Upper lobe of left lung (tissue), 6 donors: ENCODE measurements around the gene LOX. TPM values are rescaled to one million over a fixed set of nuclear protein-coding genes. Genes with fewer than 3 reads are reported as not detected.

ENCODE experiments used
- ATAC-seq, 2 donors: fragments of 200-7000 bp; cut with Tn5 transposase; one replicate each; pipeline ENCODE4 v1.9.1; 2022; ENCODE audit warnings: mild to moderate bottlenecking in 2 of 2, moderate library complexity in 2 of 2; ENCODE audit not compliant: low FRiP score in 2 of 2
- DNase-seq, 2 donors: peaks; one replicate each; pipeline ENCODE4 v3.0.0-alpha.2; 2019 to 2020
- H3K27ac ChIP-seq, 4 donors: fragments of 200-600 bp; sonication (generic); one replicate each; pipeline ENCODE4 v1.5.1; 2016 to 2019
- H3K27me3 ChIP-seq, 4 donors: fragments of 200-600 bp; sonication (generic); one replicate each; pipeline ENCODE4 v1.5.1; 2017 to 2019
- H3K36me3 ChIP-seq, 4 donors: fragments of 200-600 bp; sonication (generic); one replicate each; pipeline ENCODE4 v1.5.1; 2016 to 2019
- H3K4me1 ChIP-seq, 4 donors: fragments of 200-600 bp; sonication (generic); one replicate each; pipeline ENCODE4 v1.5.1; 2018 to 2019
- H3K4me3 ChIP-seq, 4 donors: fragments of 200-600 bp; sonication (generic); one replicate each; pipeline ENCODE4 v1.5.1; 2017 to 2019; ENCODE audit warnings: mild to moderate bottlenecking in 2 of 4, moderate library complexity in 1 of 4
- H3K9me3 ChIP-seq, 4 donors: fragments of 200-600 bp; sonication (generic); one replicate each; pipeline ENCODE4 v1.5.1; 2018 to 2019
- EP300 ChIP-seq, 4 donors: sonication (generic); formaldehyde crosslinking; IDR thresholded peaks; one replicate each; pipeline ENCODE4 v1.5.1; 2017; ENCODE audit warnings: antibody characterized with exemption in 4 of 4, control low read depth in 2 of 4
- POLR2A ChIP-seq, 4 donors: fragments of 450-650 bp; IDR thresholded peaks; one replicate each; pipeline ENCODE4 v1.5.1; 2016 to 2017; ENCODE audit warnings: antibody characterized with exemption in 4 of 4, mild to moderate bottlenecking in 2 of 4
- POLR2AphosphoS5 ChIP-seq, 2 donors: sonication (generic); formaldehyde crosslinking; IDR thresholded peaks; one replicate each; pipeline ENCODE4 v1.5.1; 2017; ENCODE audit warnings: antibody characterized with exemption in 2 of 2
- WGBS, 2 donors: methylation state at CpG; one replicate each; pipeline ENCODE4 v1.1.5; 2017 to 2018; 5-methylcytosine and 5-hydroxymethylcytosine counted together
- total RNA-seq, 6 donors: library from RNA; depleted of rRNA in 4 of 6; stranded (reverse); fragments of >200 nt in 4 of 6; gene quantifications; one replicate each; pipeline versions ENCODE4 v1.1.0 to v1.2.1, GENCODE V29; 2016 to 2021
- TF ChIP-seq, protein P1 (sequence below), 6 experiments: fragments of 450-650 bp in 4 of 6; fragments of 200-600 bp in 2 of 6; sonication (generic) in 2 of 6; IDR thresholded peaks; one replicate each; pipeline ENCODE4 v1.5.1; 2016 to 2019; ENCODE audit warnings: antibody characterized with exemption in 6 of 6
- donor health status: DM: no; HTN: no; CAD: no; lungs with moderate emphysema.
- donor health status: DM: no; HTN: yes; CAD: no; lungs with severe emphysema.

LOX gene
- total RNA-seq, 6 donors from 2014 or later: 5.2 to 48.7 (median 23.9) TPM

DNA sequence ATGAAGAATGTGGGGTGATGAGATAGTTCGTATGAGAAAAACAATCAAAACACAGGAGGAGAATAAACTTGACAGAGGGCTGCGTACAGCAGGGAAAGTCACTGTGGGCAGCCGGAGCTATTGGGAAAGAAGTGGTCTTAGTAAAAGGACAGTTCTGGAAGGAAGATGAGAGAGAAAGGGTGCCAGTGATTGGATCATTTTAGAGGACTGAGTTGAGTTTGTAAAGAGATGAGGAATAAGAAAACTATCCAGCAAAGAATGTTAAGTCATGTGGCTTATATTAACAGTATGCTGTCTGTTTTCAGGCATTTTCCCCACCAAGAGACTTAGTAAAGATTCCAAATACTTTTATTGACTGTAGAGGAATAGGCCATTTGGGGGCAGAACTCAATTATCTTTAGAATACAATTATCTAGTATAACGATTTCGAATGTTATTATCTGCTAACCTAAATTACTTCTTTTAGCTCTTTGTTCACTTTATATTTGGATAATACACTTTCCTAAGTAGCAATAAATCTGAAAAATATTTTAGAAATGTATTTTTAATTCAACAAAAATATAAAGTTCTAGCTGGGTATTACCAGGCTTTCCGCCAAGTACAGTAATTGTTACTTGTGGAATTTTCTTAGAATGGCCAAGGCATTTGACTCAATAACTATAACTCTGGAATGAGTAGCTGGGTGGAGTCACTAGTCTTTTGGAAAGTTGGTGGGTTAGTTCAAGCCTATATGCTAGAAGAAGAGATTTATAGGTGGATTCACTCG, 15.5 kb upstream of the LOX start:
- ATAC-seq: peak in 1 of 2 donors; percentile 75
- TF ChIP-seq POLR2A (IDR thresholded peaks at IDR 0.05) (no peak), EP300 (IDR thresholded peaks at IDR 0.05) (no peak)
- TF ChIP-seq, protein P1, sequence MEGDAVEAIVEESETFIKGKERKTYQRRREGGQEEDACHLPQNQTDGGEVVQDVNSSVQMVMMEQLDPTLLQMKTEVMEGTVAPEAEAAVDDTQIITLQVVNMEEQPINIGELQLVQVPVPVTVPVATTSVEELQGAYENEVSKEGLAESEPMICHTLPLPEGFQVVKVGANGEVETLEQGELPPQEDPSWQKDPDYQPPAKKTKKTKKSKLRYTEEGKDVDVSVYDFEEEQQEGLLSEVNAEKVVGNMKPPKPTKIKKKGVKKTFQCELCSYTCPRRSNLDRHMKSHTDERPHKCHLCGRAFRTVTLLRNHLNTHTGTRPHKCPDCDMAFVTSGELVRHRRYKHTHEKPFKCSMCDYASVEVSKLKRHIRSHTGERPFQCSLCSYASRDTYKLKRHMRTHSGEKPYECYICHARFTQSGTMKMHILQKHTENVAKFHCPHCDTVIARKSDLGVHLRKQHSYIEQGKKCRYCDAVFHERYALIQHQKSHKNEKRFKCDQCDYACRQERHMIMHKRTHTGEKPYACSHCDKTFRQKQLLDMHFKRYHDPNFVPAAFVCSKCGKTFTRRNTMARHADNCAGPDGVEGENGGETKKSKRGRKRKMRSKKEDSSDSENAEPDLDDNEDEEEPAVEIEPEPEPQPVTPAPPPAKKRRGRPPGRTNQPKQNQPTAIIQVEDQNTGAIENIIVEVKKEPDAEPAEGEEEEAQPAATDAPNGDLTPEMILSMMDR (IDR thresholded peaks at IDR 0.05): no peak
- no peaks in the 10 kb centered on the region for H3K4me1 ChIP-seq
- no peaks in the 10 kb centered on the region for H3K36me3 ChIP-seq
- no peaks in the 10 kb centered on the region for H3K27me3 ChIP-seq
- 89 to 90% methylated on average over 7 of the region's 7 CpGs for WGBS, 2 donors
- DNase-seq: no peak
- H3K27ac ChIP-seq: no peak overlapping the region
- H3K9me3 ChIP-seq: no peaks in the 10 kb centered on the region
- no peak overlapping the region for H3K4me3 ChIP-seq

DNA sequence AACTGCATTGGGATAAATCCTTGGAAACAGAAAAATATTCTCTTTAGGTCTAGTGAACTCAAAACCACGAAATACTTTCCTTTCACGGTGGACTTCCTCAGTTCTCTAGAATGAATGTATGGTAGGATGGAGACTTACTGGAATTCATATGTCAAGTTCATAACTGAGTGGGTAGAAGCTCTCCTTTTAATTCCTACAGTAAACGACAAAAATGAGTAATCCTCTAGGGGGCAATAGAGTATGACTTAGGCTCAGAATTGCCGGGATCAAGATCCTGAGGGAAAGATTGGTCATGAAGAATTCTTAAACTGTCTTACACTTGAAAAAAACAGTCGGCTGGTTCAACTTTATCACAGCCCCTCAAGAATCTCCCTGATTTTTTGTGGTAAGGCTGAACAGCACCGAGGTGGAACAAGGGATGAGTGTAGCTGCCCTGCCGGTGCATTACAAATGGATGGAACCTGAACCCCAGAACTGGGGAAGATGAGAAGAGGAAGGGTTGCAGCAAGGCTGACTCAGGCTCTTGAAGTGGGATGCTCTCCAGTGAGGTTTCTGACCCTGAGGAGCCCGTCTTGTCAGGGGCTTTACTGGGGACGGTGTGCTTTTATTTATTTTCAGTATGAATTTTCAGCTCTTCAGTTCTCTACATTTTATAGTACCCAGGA, 14.0 kb upstream of the LOX start:
- Histone ChIP-seq H3K4me1 (no peaks in the 10 kb centered on the region), H3K27ac (no peak overlapping the region), H3K4me3 (no peak overlapping the region), H3K36me3 (no peaks in the 10 kb centered on the region), H3K27me3 (no peaks in the 10 kb centered on the region), H3K9me3 (no peaks in the 10 kb centered on the region)
- no peak for TF ChIP-seq POLR2A (IDR thresholded peaks at IDR 0.05)
- TF ChIP-seq, protein P1 (IDR thresholded peaks at IDR 0.05): peak in 4 of 6 experiments; percentile 19 to 40 (median 34)
- DNase-seq (no peak), ATAC-seq (peak in 1 of 2 donors; percentile 38)
- WGBS, 2 donors: 55 to 57% methylated on average over 9 of the region's 9 CpGs

DNA sequence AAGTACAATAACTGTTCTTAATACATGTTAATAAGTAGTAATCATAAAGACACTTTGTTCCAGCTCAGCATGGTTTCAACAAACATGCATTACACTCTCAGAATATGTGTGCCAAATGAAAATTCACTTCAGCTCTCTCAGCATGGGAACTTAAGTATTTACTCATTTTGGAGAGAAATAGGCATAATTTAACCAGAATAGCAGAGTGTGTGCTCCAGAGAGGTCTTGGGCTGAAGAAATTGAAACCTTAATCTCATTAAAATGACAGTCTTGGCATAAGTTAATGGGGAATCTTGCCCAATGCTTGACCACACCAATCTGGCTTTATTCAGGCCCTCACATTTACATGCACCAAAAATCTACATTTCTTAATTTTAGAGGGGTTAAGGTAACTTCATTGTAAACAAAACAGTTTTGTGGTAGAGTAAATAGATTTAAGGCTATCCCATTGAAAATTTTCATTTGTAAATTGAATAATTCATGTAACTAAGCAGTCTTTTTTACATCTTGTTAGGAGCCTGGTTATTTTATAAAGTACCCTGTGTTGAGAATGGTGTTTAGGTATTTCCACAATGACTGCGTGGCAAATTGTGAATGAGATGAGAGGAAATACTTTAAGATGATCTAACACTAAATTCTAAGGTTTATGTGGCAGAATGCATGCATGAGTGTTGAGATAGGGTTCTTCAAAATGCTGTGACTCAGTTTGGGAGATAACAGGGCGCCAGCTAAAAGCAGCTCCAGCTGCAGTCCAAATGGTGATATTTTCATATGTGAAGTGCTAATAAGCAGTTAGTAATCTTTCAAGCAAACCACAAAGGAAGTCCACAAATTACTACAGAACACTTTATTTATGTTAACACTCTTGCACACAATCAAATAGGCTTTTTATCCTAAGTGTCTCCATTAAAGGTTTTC, 11.3 kb upstream of the LOX start:
- Histone ChIP-seq H3K4me3 (no peak overlapping the region), H3K36me3 (no peaks in the 10 kb centered on the region), H3K4me1 (no peaks in the 10 kb centered on the region), H3K27ac (no peak overlapping the region), H3K9me3 (no peaks in the 10 kb centered on the region), H3K27me3 (no peaks in the 10 kb centered on the region)
- DNase-seq: no peak
- WGBS, 2 donors: 54 to 70% methylated on average over 2 of the region's 2 CpGs
- TF ChIP-seq POLR2AphosphoS5 (IDR thresholded peaks at IDR 0.05): no peak
- TF ChIP-seq POLR2A (IDR thresholded peaks at IDR 0.05): no peak
- TF ChIP-seq, protein P1 (IDR thresholded peaks at IDR 0.05): no peak
- no peak for TF ChIP-seq EP300 (IDR thresholded peaks at IDR 0.05)
- ATAC-seq: peak in 1 of 2 donors; percentile 71

DNA sequence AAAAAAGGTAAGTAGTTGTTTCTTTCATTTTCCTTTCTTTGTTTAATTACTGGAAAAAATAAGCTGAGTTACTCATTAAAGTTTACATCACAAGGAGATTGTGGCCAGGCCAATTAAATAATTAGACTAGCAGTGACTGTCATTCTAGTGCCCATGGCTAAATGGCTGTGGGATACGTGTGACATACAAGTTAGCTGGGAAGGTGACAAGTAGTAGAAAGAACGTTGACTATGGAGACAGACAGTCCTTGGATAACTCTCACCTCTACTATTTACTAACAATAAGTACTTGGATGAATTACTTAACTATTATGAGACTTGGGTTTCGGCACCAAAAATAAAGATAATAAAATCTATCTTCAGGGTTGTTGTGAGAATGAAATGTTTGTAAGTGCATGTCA, 7.0 kb upstream of the LOX start:
- 64 to 66% methylated on average over 3 of the region's 3 CpGs for WGBS, 2 donors
- DNase-seq: no peak
- TF ChIP-seq POLR2A (IDR thresholded peaks at IDR 0.05): no peak
- TF ChIP-seq, protein P1 (IDR thresholded peaks at IDR 0.05): no peak
- TF ChIP-seq POLR2AphosphoS5 (IDR thresholded peaks at IDR 0.05): no peak
- no peak for TF ChIP-seq EP300 (IDR thresholded peaks at IDR 0.05)
- no peak for ATAC-seq
- H3K4me1 ChIP-seq: no peaks in the 10 kb centered on the region
- no peak overlapping the region for H3K4me3 ChIP-seq
- H3K9me3 ChIP-seq: no peaks in the 10 kb centered on the region
- H3K27ac ChIP-seq: no peak overlapping the region
- no peaks in the 10 kb centered on the region for H3K27me3 ChIP-seq
- no peaks in the 10 kb centered on the region for H3K36me3 ChIP-seq
